HCT116 (cell line): ENCODE data around the gene TOMM34.

ENCODE experiments used
- CTCF ChIP-seq, 3 experiments: fragments of 200-600 bp in 1 of 3; sonication (generic) in 1 of 3; IDR thresholded peaks in 2 of 3; conservative IDR thresholded peaks in 1 of 3; 2 replicates each; pipeline ENCODE4 v1.5.1; 2012 to 2017; ENCODE audit warnings: low read depth in 2 of 3, low read length in 2 of 3, antibody characterized with exemption in 1 of 3, borderline replicate concordance in 1 of 3, control low read depth in 1 of 3, mild to moderate bottlenecking in 1 of 3, mixed read lengths in 1 of 3, mixed run types in 1 of 3, moderate library complexity in 1 of 3; ENCODE audit not compliant: insufficient read depth in 1 of 3
- RAD21 ChIP-seq: IDR thresholded peaks from 2 replicates; pipeline ENCODE4 v1.6.1; 2012; ENCODE audit warnings: low read depth, mild to moderate bottlenecking
- TF ChIP-seq, protein P1 (sequence below): IDR thresholded peaks from 2 replicates; pipeline ENCODE4 v1.6.1; 2012

DNA sequence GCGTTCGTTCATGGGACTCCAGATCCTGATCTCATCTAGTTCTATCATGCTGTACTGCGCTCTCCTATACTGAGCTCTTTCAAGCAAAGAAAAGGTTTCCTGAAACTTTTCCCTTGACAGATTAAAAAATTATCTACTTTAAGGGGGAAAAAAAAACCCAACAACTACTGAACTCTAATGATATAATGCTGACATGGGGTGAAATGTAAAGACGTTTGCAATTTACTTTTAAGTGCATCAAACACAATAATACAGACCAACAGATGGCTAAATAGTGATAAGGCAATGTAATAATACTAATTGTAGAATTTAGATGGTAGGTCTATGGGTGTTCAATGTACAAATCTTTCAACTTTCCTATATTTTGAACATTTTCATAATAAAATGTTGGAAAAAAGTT, 16.4 kb downstream of the TOMM34 start:
- TF ChIP-seq, protein P1, sequence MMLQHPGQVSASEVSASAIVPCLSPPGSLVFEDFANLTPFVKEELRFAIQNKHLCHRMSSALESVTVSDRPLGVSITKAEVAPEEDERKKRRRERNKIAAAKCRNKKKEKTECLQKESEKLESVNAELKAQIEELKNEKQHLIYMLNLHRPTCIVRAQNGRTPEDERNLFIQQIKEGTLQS: no peak
- TF ChIP-seq CTCF (IDR thresholded peaks at IDR 0.05 in 2 of 3, conservative IDR thresholded peaks at IDR 0.05 in 1 of 3; ENCODE audit: borderline replicate concordance in 1 of 3, insufficient read depth in 1 of 3, low read depth in 2 of 3, low read length in 2 of 3) (no peak), RAD21 (no peak)
